ENCODE data around the gene GPR45.

GPR45 gene

GRCh38 chr2:105244451-105244850 lies 2.9 kb downstream of the GPR45 start:
- no peak for TF ChIP-seq CTCF (IDR thresholded peaks at IDR 0.05)

- no peak for TF ChIP-seq CTCF (IDR thresholded peaks at IDR 0.05)
Measured at GRCh38 chr2:105248316-105249070, 7.0 kb downstream of the GPR45 start.

DNA sequence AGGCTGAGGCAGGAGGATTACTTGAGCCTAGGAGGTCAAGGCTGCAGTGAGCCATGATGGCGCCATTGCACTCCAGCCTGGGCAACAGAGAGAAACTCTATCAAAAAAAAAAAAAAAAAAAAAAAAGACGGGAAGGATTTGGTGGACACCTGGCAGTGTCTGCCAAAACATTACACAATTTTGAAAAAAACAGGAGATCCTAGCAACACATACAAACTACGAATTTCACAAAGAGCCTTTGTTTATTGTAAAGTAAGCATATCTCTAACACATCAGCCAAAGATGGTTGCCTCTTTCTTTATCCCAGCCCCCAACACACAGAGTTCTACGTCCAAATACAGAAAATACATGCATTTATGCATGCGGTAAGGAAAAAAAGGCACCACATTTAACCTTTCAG lies 7.6 kb downstream of the GPR45 start:
- TF ChIP-seq CTCF (IDR thresholded peaks at IDR 0.05): no peak

DNA sequence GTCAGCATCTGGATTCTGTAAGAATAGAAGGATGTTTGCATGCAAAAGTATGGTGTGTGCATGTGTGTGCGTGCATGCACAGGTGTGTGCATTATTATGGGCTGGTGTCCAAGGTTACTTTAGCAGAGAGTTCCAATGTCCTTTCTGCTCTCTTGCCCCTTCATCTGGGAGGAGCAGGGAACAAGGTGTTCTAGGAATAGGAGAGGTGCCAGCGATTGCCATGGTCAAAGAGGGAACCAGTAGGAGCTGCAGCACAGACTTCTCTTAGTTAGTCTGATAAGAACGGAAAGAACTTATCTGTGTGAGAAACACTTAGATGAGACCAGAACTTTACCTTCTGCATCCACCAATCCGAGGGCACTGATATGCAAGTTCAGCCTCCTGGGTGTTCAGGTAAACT lies 8.3 kb downstream of the GPR45 start:
- no peak for TF ChIP-seq CTCF (IDR thresholded peaks at IDR 0.05)

GRCh38 chr2:105252271-105252670 lies 10.7 kb downstream of the GPR45 start:
- no peak for TF ChIP-seq CTCF (IDR thresholded peaks at IDR 0.05)

DNA sequence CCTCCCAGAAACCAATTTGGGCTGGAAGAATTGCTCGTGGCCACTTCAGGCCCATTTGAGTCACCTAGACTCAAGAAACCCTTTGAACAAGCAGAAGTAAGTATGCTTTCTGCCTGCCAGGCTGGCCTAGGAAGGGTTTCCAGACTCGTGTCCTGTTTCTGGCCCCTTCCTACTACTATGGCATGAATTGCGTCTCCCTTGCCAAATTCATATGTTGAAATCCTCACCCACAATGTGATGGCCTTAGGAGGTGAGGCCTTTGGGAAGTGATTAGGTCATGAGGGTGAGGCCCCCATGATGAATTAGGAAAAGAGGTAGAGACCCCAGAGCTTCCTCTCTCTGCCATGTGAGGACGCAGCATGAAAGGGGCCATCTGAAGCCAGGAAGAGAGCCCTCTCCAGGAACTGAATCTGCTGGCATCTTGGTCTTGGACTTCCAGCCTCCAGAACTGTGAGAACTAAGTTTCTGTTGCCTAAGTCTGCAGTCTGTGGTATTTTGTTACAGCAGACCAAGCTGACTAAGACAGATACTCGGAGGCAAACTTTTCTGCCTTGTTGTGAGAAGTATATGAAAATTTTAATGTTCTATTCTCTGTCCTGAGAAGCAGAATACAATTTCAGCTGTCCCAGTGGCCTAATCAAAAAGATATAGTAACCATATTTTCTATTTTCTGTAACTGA lies 13.1 kb downstream of the GPR45 start:
- no peak for TF ChIP-seq CTCF (IDR thresholded peaks at IDR 0.05)

GRCh38 chr2:105255979-105256378 lies 14.4 kb downstream of the GPR45 start:
- no peak for TF ChIP-seq CTCF (IDR thresholded peaks at IDR 0.05)
